NCI-H2171 treated with DMSO at 0.1 percent for 48 hours (cell line): ENCODE results near the gene TXN2.
A peak's percentile ranks its signal among the peaks of the same experiment; 100 is the strongest.
"Not testable (repeated sequence)": the region's sequence is repeated elsewhere in the genome, so short reads cannot be mapped to it uniquely, and the experiment has no call there.

Experiments used
- DNase-seq: peaks from one replicate; lab custom pipeline; 2025; lab: John Stamatoyannopoulos, UW

The TXN2 gene

GRCh38 chr22:36455571-36456463 lies 25.6 kb downstream of the TXN2 start:
- DNase-seq: peak; percentile 42

GRCh38 chr22:36454916-36455570 lies 26.4 kb downstream of the TXN2 start:
- DNase-seq: peak; percentile 96

GRCh38 chr22:36453855-36454378 lies 27.5 kb downstream of the TXN2 start:
- no peak for DNase-seq

- DNase-seq: not testable (repeated sequence)
Observed at GRCh38 chr22:36452978-36453607, 28.3 kb downstream of the TXN2 start.

- no peak for DNase-seq
Observed at GRCh38 chr22:36452250-36452977, 29.0 kb downstream of the TXN2 start.

GRCh38 chr22:36450923-36451322 lies 30.5 kb downstream of the TXN2 start:
- not testable (repeated sequence) for DNase-seq

- no peak for DNase-seq
Observed at GRCh38 chr22:36449596-36450175, 31.8 kb downstream of the TXN2 start.

GRCh38 chr22:36447632-36448031 lies 33.8 kb downstream of the TXN2 start:
- DNase-seq: no peak

- peak; percentile 59 for DNase-seq
Observed at GRCh38 chr22:36445158-36445668, 36.2 kb downstream of the TXN2 start.

GRCh38 chr22:36443198-36443770 lies 38.2 kb downstream of the TXN2 start:
- DNase-seq: peak; percentile 87

GRCh38 chr22:36442506-36443197 lies 38.8 kb downstream of the TXN2 start:
- peak; percentile 78 for DNase-seq

- DNase-seq: no peak
Observed at GRCh38 chr22:36440429-36441002, 40.9 kb downstream of the TXN2 start.

- peak; percentile 38 for DNase-seq
Observed at GRCh38 chr22:36439481-36440271, 41.8 kb downstream of the TXN2 start.

- DNase-seq: peak; percentile 45
Observed at GRCh38 chr22:36435516-36436415, 45.7 kb downstream of the TXN2 start.

GRCh38 chr22:36433318-36434231 lies 47.9 kb downstream of the TXN2 start:
- DNase-seq: peak; percentile 45

GRCh38 chr22:36432592-36433317 lies 48.7 kb downstream of the TXN2 start:
- DNase-seq: no peak
